Progenitor cell of endocrine pancreas (in vitro differentiated cells): ENCODE results near the gene MGAT1. TPM values are rescaled to one million over a fixed set of nuclear protein-coding genes. Genes with fewer than 3 reads are reported as not detected.

ENCODE experiments used
- DNase-seq: peaks from one replicate; pipeline ENCODE4 v3.0.0; 2021; ENCODE audit warnings: low spot score; ENCODE audit not compliant: unreplicated experiment
- H3K27ac Mint-ChIP-seq: 2 replicates; pipeline ENCODE4 v1.8.0; 2021; ENCODE audit warnings: mild to moderate bottlenecking, moderate library complexity, mixed read lengths
- H3K27me3 Mint-ChIP-seq: 2 replicates; pipeline ENCODE4 v1.8.0; 2021; ENCODE audit warnings: mixed read lengths
- H3K36me3 Mint-ChIP-seq: 2 replicates; pipeline ENCODE4 v1.8.0; 2022; ENCODE audit warnings: mixed read lengths; ENCODE audit not compliant: insufficient read depth
- H3K4me1 Mint-ChIP-seq: 2 replicates; pipeline ENCODE4 v1.8.0; 2021; ENCODE audit warnings: low read depth, mixed read lengths
- H3K4me3 Mint-ChIP-seq: 2 replicates; pipeline ENCODE4 v1.8.0; 2021; ENCODE audit warnings: low read depth, mild to moderate bottlenecking, moderate library complexity, mixed read lengths
- H3K9me3 Mint-ChIP-seq: 2 replicates; pipeline ENCODE4 v1.8.0; 2021; ENCODE audit warnings: low read depth, mixed read lengths
- total RNA-seq: library from RNA; stranded (reverse); gene quantifications from 2 replicates; pipeline ENCODE4 v1.2.1, GENCODE V29; 2021
- TF ChIP-seq, protein P1 (sequence below): fragments of 200-600 bp; sonication (generic); IDR thresholded peaks from one replicate; pipeline ENCODE4 v1.5.0; 2021; ENCODE audit warnings: antibody characterized with exemption, mild to moderate bottlenecking; ENCODE audit not compliant: unreplicated experiment

The MGAT1 gene
- total RNA-seq, 1 donor from 2014 or later, result 66.9 TPM

DNA sequence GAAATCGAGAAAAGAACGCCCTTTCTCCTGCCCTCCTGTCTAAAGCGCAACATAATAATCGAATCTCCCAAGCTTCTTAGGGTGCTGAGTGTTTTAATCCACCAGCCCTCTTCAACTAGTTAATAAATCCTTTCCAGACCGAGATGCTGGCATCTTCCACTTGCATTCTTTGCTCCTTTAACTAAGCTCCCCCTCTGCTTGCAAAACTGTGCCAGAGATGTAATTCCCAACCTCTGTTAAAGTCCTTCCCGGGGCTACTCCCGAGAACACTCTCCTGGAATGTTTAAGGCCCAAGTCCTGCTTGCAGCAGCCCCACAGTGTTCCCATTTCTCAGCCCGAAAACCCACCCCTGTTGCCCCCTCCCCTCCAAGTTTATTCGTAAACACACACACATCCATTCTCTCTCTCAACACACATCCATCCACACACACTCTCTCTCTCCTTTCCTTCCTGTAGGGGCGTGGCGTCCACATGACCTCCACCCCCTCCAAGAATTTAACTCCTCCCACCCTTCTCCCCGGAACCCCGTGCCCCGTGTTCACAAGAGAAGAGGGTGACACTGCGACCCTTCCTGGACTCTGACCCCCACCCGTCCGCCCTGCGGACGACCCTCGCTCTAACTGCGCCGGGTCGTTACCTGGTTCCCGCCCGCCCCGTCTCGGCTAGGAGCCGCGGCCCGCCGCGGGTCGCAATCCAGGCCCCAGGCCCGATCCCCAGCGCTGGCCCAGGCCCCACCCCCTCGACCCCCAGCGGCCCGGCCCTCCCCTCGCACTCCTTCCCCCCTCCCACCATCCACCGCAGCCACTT is 7.0 kb upstream of the MGAT1 start:
- Mint-ChIP-seq H3K27me3 (no peaks in the 10 kb centered on the region), H3K36me3 (peaks cover 6% of the 10 kb centered on the region), H3K4me1 (peaks cover 59% of the 10 kb centered on the region), H3K4me3 (peak overlapping the region; percentile 95), H3K27ac (peak overlapping the region; percentile 98), H3K9me3 (no peaks in the 10 kb centered on the region)
- TF ChIP-seq, protein P1, sequence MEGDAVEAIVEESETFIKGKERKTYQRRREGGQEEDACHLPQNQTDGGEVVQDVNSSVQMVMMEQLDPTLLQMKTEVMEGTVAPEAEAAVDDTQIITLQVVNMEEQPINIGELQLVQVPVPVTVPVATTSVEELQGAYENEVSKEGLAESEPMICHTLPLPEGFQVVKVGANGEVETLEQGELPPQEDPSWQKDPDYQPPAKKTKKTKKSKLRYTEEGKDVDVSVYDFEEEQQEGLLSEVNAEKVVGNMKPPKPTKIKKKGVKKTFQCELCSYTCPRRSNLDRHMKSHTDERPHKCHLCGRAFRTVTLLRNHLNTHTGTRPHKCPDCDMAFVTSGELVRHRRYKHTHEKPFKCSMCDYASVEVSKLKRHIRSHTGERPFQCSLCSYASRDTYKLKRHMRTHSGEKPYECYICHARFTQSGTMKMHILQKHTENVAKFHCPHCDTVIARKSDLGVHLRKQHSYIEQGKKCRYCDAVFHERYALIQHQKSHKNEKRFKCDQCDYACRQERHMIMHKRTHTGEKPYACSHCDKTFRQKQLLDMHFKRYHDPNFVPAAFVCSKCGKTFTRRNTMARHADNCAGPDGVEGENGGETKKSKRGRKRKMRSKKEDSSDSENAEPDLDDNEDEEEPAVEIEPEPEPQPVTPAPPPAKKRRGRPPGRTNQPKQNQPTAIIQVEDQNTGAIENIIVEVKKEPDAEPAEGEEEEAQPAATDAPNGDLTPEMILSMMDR, result no peak
- DNase-seq, result peak; percentile 80

DNA sequence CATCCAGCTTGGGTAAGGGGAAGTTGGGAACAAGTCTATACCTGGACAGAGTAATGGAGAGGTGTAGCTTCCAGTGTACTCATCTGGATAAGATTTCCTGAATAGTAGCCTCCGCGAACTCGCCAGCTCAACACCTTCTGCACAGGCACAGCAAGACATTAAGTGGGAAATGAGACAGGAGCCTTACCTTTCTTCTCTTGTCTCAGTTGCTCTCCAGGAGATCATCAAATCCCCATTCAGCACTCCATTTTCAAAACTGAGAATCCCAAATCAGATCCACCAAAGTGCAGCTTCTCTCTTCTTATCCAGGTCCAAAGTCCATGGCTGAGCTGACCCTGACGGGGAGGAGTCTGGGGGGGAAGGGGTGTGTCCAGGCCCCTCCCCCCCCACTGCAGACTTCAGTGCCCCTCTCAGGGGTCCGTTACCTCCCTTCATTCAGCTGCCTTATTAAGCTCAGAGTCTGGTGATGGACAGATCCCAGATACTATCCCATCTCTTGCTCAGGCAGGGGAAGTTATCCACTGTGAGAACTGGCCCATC is 5.9 kb upstream of the MGAT1 start:
- H3K9me3 Mint-ChIP-seq, result no peaks in the 10 kb centered on the region
- peak overlapping the region; percentile 80 for H3K27ac Mint-ChIP-seq
- H3K4me1 Mint-ChIP-seq, result peaks cover 59% of the 10 kb centered on the region
- H3K4me3 Mint-ChIP-seq, result peak overlapping the region; percentile 95
- no peak for DNase-seq
- no peaks in the 10 kb centered on the region for H3K27me3 Mint-ChIP-seq
- H3K36me3 Mint-ChIP-seq, result peaks cover 6% of the 10 kb centered on the region
- TF ChIP-seq, protein P1, result no peak

DNA sequence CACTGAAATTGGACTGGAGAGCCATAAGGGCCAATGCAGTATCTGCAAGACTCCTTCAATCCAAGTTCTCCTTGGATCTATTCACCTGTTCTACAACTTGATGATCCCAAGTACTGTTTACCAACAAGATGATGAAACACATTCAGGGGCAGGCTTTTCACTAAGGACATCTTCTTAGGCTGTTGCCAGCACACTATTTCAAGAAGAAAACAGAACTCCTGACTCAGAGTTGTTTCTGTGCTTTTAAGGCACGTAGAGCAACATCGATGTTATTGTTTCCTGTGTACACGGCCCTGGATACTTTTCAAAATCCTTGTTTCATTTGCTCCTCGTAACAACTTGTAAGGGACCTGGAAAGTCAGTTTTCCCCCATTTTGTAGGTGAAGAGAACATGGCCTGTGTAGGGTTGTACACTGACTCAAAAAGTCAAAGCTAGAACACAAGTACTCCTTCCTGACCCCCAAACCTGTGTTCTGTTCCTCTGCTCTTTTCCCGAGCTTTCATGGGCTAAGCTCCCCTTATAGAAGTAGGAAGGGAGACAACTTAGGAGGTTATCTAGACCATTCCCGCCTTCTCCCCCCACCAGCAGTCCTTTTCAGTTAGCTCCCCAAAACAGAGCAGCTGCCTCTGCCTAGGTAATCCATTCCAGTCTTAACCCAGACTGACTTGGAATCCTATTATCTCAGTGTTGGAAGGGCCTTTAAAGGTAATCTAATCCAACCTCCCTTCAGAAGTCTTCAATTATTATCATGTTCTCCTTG is 5.2 kb upstream of the MGAT1 start:
- Mint-ChIP-seq H3K27ac (peak overlapping the region; percentile 80), H3K4me3 (peak overlapping the region; percentile 95), H3K4me1 (peaks cover 60% of the 10 kb centered on the region), H3K9me3 (no peaks in the 10 kb centered on the region), H3K36me3 (peaks cover 7% of the 10 kb centered on the region), H3K27me3 (no peaks in the 10 kb centered on the region)
- TF ChIP-seq, protein P1, result no peak
- no peak for DNase-seq

DNA sequence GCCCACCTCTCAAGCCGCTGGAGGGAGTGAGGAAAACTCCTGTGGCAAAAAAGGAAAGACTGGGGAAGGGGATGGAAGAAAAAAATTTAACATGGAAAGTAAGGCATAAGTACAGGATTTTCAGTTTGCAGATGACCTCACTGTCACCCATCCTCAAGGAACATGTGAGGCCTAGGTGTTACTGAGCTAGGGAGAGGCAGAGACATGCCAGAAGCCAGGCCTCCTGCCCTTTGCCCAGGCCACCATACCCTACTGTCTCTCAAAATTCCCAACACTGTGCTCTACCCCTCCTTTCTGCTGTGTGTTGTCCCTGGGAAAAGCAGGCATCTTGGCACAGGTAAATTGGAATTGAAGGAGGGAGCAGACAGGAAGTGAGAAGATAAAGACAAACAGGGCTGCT is 4.4 kb upstream of the MGAT1 start:
- Mint-ChIP-seq H3K36me3 (peaks cover 7% of the 10 kb centered on the region), H3K27me3 (no peaks in the 10 kb centered on the region), H3K4me1 (peaks cover 57% of the 10 kb centered on the region), H3K27ac (peak overlapping the region; percentile 29), H3K9me3 (no peaks in the 10 kb centered on the region), H3K4me3 (peak overlapping the region; percentile 95)
- TF ChIP-seq, protein P1, result no peak
- DNase-seq, result no peak

DNA sequence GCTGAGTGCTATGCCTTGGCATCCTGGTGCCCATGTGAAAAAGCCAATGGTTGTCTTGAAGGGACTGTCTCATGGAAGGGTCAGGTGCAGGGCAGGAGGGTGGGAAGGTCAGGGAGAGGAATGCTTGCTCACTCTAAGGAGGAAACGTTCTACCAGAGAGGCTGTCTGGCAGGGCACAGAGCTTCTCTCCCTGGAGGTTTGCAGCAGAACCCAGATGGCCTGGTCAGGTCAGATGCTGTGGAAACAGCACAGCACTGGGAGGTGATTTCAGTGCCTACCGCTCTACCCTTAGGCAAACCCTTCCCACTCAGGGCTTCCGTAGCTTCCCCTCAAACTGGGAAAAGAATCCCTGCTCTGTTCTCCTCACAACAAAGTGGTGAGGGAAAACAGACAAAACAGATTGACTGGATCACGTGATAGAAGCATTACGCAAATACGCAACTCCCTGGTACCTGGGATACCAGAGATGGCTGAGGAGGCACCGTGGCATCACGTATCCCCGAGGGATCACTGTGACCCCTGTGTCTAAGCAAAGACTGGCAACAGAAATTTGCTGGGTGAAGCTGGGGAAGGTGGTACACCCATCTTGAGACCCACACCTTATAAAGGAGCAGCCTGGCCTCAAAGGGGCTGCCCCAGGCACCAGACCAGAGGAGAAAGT is 3.9 kb upstream of the MGAT1 start:
- Mint-ChIP-seq H3K27me3 (no peaks in the 10 kb centered on the region), H3K36me3 (peaks cover 7% of the 10 kb centered on the region), H3K9me3 (no peaks in the 10 kb centered on the region), H3K4me3 (peak overlapping the region; percentile 95), H3K4me1 (peaks cover 57% of the 10 kb centered on the region), H3K27ac (no peak overlapping the region)
- DNase-seq, result no peak
- TF ChIP-seq, protein P1, result no peak
